Anterior cingulate cortex (tissue), 58 donors: ENCODE data around the gene PTAFR.
A peak's percentile ranks its signal among the peaks of the same experiment; 100 is the strongest.

Experiments used
- DNase-seq, 58 donors: peaks; one replicate each; lab custom pipeline; 2025; lab: John Stamatoyannopoulos, UW

Gene PTAFR, protein sequence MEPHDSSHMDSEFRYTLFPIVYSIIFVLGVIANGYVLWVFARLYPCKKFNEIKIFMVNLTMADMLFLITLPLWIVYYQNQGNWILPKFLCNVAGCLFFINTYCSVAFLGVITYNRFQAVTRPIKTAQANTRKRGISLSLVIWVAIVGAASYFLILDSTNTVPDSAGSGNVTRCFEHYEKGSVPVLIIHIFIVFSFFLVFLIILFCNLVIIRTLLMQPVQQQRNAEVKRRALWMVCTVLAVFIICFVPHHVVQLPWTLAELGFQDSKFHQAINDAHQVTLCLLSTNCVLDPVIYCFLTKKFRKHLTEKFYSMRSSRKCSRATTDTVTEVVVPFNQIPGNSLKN

DNA sequence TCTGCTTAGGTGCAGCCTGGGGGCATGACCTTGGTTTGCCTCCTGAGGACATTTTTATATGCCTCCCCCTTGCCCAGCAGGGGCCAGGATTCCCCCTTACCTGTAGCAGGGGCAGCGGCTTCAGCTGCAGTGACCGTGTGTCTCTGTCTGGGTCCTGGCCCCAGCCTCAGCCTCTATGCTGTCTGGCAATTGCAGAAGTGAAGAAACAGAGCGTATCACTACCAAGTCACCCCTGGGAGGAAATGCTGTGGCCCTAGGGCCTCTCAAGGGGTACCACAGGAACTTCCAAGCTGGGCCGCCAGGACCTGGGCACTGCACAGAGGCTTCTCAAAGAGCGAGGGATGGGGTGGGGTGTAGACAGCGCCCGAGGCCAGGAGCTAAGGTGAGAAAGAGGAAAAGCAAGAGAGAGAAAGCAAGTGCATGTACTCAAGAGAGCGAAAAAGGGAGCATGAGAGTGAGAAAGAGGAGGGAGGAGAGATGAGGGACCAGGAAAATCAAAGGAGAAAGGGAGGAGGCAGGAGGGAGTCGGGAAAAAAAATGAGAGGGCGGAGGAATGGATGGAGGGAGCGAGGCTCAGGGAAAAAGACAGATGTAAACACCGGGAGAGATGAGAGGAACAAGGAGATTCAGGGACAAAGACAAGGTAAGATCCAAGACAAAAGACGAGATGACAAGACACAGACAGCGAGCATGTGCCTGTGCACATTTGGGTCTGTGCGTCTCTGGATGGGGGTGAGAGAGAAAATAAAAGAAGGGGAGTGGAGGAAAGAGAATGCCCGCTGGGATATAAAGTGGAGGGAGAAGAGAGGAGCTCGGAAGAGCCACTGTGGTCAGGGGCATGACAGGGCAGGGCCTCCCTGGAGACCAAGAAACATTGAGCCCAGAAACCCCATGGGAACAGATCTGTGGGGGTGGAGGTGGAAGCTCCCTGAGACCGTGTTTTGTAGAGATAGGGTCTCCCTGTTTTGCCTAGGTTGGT, at the start of gene PTAFR:
TSS of gene PTAFR (minus strand) at position 199 of the 979 bp plus-strand sequence. CDS start 25,669 bp downstream, outside the sequence.
- no peak for DNase-seq

DNA sequence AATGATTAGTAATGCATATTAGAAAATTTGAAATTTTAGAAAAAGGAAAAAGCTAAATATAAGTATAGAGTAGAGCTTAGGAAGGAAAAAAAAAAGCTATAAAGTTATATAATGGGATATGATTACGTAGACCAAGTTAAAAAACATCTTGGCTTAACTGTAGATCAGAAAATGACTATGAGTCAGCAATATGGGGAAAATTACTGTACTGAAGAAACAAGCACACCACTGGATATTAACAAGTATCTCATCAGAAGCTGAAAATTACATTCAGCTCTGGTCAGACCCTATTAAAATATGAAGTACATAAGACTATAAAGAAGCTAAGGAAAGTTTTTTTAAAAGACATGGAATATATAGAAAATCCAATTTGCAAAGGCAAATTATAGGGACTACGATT, 36.8 kb upstream of the PTAFR start:
- DNase-seq: no peak

DNA sequence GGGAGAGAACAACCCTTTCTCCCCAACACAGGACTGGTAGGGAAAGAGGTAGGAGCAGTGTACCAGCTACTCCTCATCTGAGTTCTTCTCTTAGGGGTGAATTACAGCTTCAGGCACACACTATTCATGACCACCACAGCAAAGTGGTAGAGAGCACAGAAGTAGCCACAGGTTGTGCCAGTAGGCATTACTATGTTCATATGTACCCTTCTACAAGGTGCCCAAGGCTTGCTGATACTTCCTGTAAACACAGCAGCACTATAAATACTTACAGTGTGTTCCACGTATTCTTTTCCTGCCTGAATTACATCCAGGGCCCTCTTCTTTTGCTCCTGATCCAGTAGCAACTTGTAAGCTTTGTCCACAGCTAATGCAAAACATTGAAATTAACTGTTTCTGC, 33.2 kb upstream of the PTAFR start:
- no peak for DNase-seq

- peak in 50 of 58 donors; percentile 1 to 70 (median 26) for DNase-seq
Measured at GRCh38 chr1:28208818-28209441, 32.4 kb upstream of the PTAFR start.

DNA sequence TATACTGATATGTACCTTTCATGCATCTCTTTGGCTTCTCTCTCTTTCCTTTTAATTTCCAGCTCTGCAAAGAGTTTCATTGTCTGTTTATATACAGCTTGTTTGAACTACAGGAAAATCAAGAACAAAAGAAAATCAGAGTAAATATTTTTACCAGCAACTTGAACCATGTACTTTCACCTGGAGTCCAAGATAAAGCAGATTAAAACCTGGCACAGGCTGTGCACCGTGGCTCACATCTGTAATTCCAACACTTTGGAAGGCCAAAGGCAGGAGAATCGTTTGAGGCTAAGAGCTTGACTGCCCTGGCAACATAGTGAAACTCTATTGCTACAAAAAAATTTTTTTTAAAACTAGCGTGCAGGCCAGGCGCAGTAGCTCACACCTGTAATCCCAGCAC, 28.8 kb upstream of the PTAFR start:
- DNase-seq: no peak

- no peak for DNase-seq
Measured at GRCh38 chr1:28200234-28200873, 23.9 kb upstream of the PTAFR start.

DNA sequence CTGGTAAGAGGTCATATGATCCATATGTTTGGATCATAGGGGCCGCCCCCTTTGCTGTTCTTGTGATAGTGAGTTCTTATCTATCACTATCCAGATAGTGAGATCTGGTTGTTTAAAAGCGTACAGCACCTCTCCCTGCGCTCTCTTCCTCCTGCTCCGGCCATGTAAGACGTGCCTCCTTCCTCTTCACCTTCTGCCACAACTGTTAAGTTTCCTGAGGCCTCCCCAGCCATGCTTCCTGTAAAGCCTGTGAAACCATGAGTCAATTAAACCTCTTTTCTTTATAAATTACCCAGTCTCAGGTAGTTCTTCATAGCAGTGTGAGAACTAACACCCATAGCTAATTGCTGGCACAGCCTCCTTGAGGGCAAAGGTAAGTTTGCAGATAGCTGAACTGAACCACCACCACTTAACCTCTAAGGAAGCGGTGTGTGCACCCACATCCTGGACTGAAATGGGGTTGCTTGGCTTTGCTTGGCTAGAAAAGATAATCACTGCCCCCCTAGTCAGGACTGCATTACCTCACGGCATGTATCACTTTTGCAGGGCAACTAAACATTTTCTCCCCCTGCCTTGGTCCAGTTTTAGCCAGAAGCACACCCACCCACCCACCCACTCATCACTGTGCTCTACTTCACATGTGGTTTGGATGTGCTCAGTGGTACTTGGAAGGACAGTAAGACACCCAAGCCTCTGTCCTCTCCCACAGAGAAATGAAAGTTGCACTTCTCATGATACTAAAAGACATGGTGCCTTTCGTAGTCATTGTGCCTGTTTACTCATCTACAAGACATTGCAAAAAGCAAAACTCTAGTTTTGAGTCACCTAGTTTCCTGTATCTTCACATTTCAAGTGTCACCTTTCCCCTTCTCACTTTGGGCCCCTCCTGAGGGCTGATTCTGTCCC, 23.1 kb upstream of the PTAFR start:
- DNase-seq: no peak

GRCh38 chr1:28197682-28198415, 21.4 kb upstream of the PTAFR start:
- no peak for DNase-seq

- DNase-seq: no peak
Measured at GRCh38 chr1:28196330-28196729, 19.8 kb upstream of the PTAFR start.

GRCh38 chr1:28195780-28196179, 19.3 kb upstream of the PTAFR start:
- DNase-seq: no peak

- DNase-seq: no peak
Measured at GRCh38 chr1:28194326-28195035, 18.0 kb upstream of the PTAFR start.

- no peak for DNase-seq
Measured at GRCh38 chr1:28193701-28194161, 17.2 kb upstream of the PTAFR start.

DNA sequence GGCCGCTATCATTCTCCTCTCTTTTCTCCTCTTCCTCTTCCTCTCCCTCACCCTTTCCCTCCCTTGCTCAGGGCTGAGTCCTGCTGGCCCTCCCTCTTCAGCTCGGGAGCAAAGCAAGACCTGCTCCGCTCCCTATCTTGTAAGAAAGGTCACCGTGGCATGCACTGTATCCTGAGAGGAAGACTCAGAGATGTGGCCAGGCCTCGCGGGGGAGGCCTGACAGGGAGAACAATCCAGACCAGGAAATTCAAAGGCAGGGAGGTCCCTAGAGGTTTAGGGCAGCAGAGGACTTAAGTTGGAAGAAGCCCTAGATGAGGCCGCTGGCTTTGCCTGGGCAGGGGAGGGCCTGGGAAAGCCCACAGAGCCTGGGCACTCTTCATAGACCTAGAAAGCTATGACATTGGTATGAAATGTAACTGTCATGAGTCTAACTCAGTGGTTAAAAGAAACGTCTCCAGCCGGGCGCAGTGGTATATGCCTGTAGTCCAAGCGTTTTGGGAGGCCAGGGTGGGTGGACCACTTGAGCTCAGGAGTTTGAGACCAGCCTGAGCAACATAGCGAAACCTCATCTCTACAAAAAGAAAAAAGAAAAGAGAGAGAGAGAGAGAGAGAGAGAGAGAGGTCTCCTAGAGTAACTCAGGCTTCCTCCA, 14.6 kb upstream of the PTAFR start:
- DNase-seq: no peak

DNA sequence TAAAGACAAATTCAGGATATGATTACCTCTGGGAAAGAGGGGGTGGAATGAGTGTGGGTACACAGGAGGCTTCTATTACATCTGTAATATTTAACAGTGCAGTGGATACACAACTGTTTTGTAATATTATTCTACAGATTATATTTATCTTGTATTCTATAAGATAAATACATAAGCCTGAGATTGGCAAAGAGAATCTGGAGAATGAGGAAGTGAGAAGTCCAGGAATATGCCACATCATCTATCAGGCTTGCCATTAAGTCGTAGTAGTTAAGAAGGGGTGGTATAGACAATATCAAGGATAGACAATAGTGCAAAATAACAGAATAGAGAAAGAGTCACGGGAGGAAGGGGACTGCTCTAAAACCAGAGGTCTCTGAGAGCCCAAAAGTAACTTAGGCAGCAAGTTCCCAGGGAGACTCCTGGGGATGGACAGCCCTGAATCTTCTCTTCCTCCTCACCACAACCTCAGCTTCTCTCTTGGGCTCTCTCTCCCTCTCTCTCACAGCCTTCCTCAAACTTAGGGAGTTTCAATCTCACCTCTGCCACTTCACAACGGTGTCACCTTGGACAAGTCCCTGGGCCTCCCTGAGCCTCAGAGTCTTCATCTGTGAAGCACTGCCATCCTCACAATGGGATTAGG, 14.0 kb upstream of the PTAFR start:
- no peak for DNase-seq

GRCh38 chr1:28185071-28185470, 8.6 kb upstream of the PTAFR start:
- no peak for DNase-seq

GRCh38 chr1:28180306-28181305, 4.1 kb upstream of the PTAFR start:
- no peak for DNase-seq
